ENCODE measurements around the gene FBXO46.

GRCh38 chr19:45713141-45713540, 17.6 kb downstream of the FBXO46 start:
- TF ChIP-seq CTCF (conservative IDR thresholded peaks at IDR 0.05; ENCODE audit: low read depth, low read length) (no peak), EZH2phosphoT487 (IDR thresholded peaks at IDR 0.05; ENCODE audit: borderline replicate concordance, low read length) (no peak)
